Activated B cell treated with CpG ODN at 0.5 μM for 24 hours (primary cell): Measurements from ENCODE around the gene NIPSNAP3A. TPM values are rescaled to one million over a fixed set of nuclear protein-coding genes. Genes with fewer than 3 reads are reported as not detected.
A peak's percentile ranks its signal among the peaks of the same experiment; 100 is the strongest.

ENCODE experiments used
- ATAC-seq: fragments of 200-7000 bp; cut with Tn5 transposase; one replicate; pipeline ENCODE4 v1.10.0; 2021; ENCODE audit warnings: low read depth, mild to moderate bottlenecking, moderate library complexity
- CTCF ChIA-PET: fragments of 350-600 bp; sonication (Branson Sonifier 250); formaldehyde crosslinking; loops from one replicate; lab custom pipeline; 2021; ENCODE audit warnings: antibody characterized with exemption; lab: Charles Lee
- POLR2A ChIA-PET: fragments of 350-600 bp; sonication (Branson Sonifier 250); formaldehyde crosslinking; loops from one replicate; lab custom pipeline; 2021; ENCODE audit warnings: antibody characterized with exemption; lab: Charles Lee
- DNase-seq: peaks from one replicate; pipeline ENCODE4 v3.0.0; 2022
- H3K27ac Mint-ChIP-seq: one replicate; pipeline ENCODE4 v1.8.0; 2020; ENCODE audit warnings: mixed read lengths
- H3K27me3 Mint-ChIP-seq: one replicate; pipeline ENCODE4 v1.8.0; 2021; ENCODE audit warnings: mixed read lengths
- H3K36me3 Mint-ChIP-seq: one replicate; pipeline ENCODE4 v1.8.0; 2021; ENCODE audit warnings: low read depth, mixed read lengths
- H3K4me1 Mint-ChIP-seq: one replicate; pipeline ENCODE4 v1.8.0; 2021; ENCODE audit warnings: mixed read lengths
- H3K4me3 Mint-ChIP-seq: one replicate; pipeline ENCODE4 v1.8.0; 2020; ENCODE audit warnings: mild to moderate bottlenecking, mixed read lengths
- H3K9me3 Mint-ChIP-seq: one replicate; pipeline ENCODE4 v1.8.0; 2020; ENCODE audit warnings: mixed read lengths
- intact Hi-C: fragments of 100-400 bp; cut with micrococcal nuclease; formaldehyde crosslinking; loops from one replicate; pipeline ENCODE4 v1.15.1; 2024
- total RNA-seq: library from RNA; stranded (reverse); gene quantifications from 2 replicates; pipeline ENCODE4 v1.2.3, GENCODE V29; 2022
- TF ChIP-seq, protein P1 (sequence below): fragments of 200-600 bp; IDR thresholded peaks from one replicate; pipeline ENCODE4 v1.8.0; 2022; ENCODE audit warnings: antibody characterized with exemption, mild to moderate bottlenecking

The NIPSNAP3A gene
- total RNA-seq, 1 donor from 2014 or later: 21.9 TPM

DNA sequence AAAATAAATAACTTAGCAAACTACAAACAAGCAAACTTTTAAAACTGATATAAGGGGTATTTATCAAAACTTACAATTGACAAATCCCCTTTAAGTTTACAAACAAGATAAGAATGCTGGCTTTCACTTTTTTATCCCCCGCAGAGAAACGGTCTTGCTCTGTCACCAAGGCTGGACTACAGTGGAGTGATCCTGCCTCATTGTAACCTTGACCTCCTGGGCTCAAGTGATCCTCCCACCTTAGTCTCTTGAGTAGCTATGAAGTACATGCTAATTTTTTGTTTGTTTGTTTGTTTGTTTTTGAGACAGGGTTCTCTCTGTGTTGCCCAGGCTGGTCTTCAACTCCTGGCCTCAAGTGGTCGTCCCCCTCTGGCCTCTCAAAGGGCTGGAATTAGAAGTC lies 9.0 kb upstream of the NIPSNAP3A start:
- DNase-seq: no peak
- H3K9me3 Mint-ChIP-seq: no peaks in the 10 kb centered on the region
- TF ChIP-seq, protein P1, sequence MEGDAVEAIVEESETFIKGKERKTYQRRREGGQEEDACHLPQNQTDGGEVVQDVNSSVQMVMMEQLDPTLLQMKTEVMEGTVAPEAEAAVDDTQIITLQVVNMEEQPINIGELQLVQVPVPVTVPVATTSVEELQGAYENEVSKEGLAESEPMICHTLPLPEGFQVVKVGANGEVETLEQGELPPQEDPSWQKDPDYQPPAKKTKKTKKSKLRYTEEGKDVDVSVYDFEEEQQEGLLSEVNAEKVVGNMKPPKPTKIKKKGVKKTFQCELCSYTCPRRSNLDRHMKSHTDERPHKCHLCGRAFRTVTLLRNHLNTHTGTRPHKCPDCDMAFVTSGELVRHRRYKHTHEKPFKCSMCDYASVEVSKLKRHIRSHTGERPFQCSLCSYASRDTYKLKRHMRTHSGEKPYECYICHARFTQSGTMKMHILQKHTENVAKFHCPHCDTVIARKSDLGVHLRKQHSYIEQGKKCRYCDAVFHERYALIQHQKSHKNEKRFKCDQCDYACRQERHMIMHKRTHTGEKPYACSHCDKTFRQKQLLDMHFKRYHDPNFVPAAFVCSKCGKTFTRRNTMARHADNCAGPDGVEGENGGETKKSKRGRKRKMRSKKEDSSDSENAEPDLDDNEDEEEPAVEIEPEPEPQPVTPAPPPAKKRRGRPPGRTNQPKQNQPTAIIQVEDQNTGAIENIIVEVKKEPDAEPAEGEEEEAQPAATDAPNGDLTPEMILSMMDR: no peak
- no peak overlapping the region for H3K27ac Mint-ChIP-seq
- CTCF ChIA-PET: no interaction called here
- no peak overlapping the region for H3K4me3 Mint-ChIP-seq
- no peak for ATAC-seq
- intact Hi-C loops: no loop called here
- peaks cover 21% of the 10 kb centered on the region for H3K4me1 Mint-ChIP-seq
- no peaks in the 10 kb centered on the region for H3K27me3 Mint-ChIP-seq
- no peaks in the 10 kb centered on the region for H3K36me3 Mint-ChIP-seq
- POLR2A ChIA-PET: no interaction called here

DNA sequence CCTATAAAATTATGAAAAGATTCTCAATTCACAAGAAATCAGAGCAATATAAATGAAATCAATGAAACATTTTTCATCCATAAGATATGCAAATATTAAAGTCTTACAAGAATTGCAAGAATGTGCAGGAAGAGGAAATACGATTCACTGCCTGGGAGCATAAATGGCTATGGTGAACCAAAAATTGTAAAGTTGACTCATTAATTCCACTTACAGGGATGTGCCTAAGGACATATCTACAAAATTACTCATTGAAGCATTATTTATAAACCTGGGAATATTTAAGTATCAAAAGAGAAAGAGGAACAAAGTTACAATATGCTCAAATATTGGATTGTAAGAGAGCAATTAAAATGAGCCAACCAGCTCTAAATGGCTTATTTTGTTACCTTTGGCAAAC lies 6.9 kb upstream of the NIPSNAP3A start:
- Mint-ChIP-seq H3K27ac (peak overlapping the region; percentile 54), H3K4me3 (no peak overlapping the region), H3K36me3 (no peaks in the 10 kb centered on the region), H3K9me3 (no peaks in the 10 kb centered on the region), H3K27me3 (no peaks in the 10 kb centered on the region), H3K4me1 (peaks cover 22% of the 10 kb centered on the region)
- ChIA-PET POLR2A (no interaction called here), CTCF (no interaction called here)
- intact Hi-C loops: loop anchor here (5.0 to 10.0 kb wide), 2 partner anchors 254 to 948 kb away; no protein-coding TSS in a partner anchor
- no peak for ATAC-seq
- TF ChIP-seq, protein P1: no peak
- DNase-seq: no peak

DNA sequence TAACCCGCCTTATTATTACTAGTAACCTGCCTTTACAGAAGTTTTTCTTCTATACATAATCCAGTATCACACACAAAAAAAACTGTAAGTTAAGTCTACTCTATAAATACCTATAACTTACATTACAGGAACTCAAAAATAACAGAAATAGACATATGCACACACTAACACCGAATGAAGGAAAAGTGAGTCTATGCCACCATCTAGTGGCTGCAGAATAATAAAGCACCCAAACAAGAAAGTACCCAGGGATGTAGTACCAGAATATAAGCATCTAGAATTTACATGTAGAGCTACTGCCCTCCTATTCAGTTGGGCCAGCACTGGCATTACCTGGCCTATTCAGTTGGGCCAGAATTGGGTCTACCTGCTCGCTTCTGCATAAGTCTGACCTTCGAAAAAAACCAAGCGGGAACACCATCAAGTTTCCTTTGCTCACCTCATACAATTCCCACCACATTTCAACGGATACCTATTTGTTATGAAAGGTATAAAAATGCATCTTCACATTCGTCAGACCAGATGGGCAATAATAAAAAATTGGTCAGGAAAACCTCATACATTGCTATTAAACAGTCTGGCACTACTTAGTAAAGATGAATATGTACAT lies 4.0 kb upstream of the NIPSNAP3A start:
- intact Hi-C loops: loop anchor here (1.0 to 10.0 kb wide), 5 partner anchors 251 to 1345 kb away; no protein-coding TSS in a partner anchor
- H3K9me3 Mint-ChIP-seq: no peaks in the 10 kb centered on the region
- TF ChIP-seq, protein P1: no peak
- no peak overlapping the region for H3K4me3 Mint-ChIP-seq
- peaks cover 30% of the 10 kb centered on the region for H3K4me1 Mint-ChIP-seq
- peaks cover 8% of the 10 kb centered on the region for H3K36me3 Mint-ChIP-seq
- CTCF ChIA-PET: interaction anchor here (1.0 to 2.4 kb wide), 2 partner anchors 650 to 1346 kb away, joined by 3 to 6 read pairs; partner anchors contain the start of gene SMC2
- ATAC-seq (peak; percentile 21), DNase-seq (no peak)
- POLR2A ChIA-PET: no interaction called here
- H3K27ac Mint-ChIP-seq: peak overlapping the region; percentile 46
- no peaks in the 10 kb centered on the region for H3K27me3 Mint-ChIP-seq

DNA sequence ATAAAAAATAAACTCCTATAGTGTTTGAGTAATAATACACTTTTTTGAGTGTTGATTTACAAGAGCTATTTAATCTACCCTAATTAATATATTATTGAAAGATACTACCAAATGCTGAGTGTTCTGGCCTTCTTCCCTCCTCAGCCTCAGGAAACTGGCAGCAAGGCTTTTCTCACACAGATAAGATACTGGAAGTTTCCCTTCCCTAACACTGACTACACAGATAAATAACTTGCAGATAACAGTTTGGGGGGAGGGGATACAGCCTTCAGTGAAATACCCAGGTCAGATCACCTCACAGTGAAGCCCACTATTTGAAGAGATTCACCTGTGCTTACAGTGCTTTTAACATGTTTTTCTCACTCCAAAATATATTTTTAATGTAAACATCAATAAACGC lies 1.6 kb upstream of the NIPSNAP3A start:
- ATAC-seq (no peak), DNase-seq (no peak)
- peak overlapping the region; percentile 13 for H3K27ac Mint-ChIP-seq
- POLR2A ChIA-PET: interaction anchor here (3.6 to 7.0 kb wide), 2 partner anchors 13 to 18 kb away, joined by 29 to 83 read pairs; partner anchors contain the start of gene NIPSNAP3B
- CTCF ChIA-PET: interaction anchor here (0.8 to 1.8 kb wide), 2 partner anchors 570 to 1349 kb away, joined by 5 to 7 read pairs; no protein-coding TSS in a partner anchor
- no peak overlapping the region for H3K4me3 Mint-ChIP-seq
- TF ChIP-seq, protein P1: no peak
- peaks cover 12% of the 10 kb centered on the region for H3K36me3 Mint-ChIP-seq
- H3K4me1 Mint-ChIP-seq: peaks cover 36% of the 10 kb centered on the region
- no peaks in the 10 kb centered on the region for H3K9me3 Mint-ChIP-seq
- intact Hi-C loops: loop anchor here (1.0 to 10.0 kb wide), 9 partner anchors 35 to 949 kb away; partner anchors contain the start of genes ABCA1, FKTN, FSD1L and TMEM38B
- H3K27me3 Mint-ChIP-seq: no peaks in the 10 kb centered on the region

DNA sequence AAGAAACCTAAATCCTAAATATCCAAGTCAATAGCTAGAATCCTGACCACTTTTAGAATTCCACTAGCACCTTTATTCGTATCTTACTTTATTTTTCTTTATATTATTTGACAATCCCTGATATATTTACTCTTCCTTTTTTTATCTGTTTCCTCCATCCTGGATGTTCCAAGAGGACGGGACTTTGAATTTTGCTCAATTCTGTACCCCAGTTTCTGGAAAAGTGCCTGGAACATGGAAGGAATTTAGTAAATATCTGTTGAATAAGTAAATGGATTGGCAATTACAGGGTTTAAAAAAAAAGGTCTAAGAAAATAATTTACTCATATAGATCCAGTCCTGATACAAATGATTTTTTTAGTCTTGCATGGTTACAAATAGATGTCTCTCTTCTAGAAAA lies 1.2 kb upstream of the NIPSNAP3A start:
- DNase-seq (no peak), ATAC-seq (no peak)
- TF ChIP-seq, protein P1: no peak
- CTCF ChIA-PET: interaction anchor here (1.9 kb wide), 1 partner anchor 29 kb away, joined by 5 read pairs; no protein-coding TSS in a partner anchor
- peak overlapping the region; percentile 46 for H3K27ac Mint-ChIP-seq
- intact Hi-C loops: loop anchor here (1.0 to 10.0 kb wide), 9 partner anchors 35 to 949 kb away; partner anchors contain the start of genes ABCA1, FKTN, FSD1L and TMEM38B
- H3K9me3 Mint-ChIP-seq: no peaks in the 10 kb centered on the region
- no peak overlapping the region for H3K4me3 Mint-ChIP-seq
- peaks cover 15% of the 10 kb centered on the region for H3K36me3 Mint-ChIP-seq
- no peaks in the 10 kb centered on the region for H3K27me3 Mint-ChIP-seq
- H3K4me1 Mint-ChIP-seq: peaks cover 34% of the 10 kb centered on the region
- POLR2A ChIA-PET: interaction anchor here (2.1 to 7.0 kb wide), 5 partner anchors 13 to 652 kb away, joined by 9 to 83 read pairs (median 29); partner anchors contain the start of genes NIPSNAP3B and SMC2
